IgD-negative memory B cell (primary cell): ENCODE results near the gene TRA2A. TPM values are rescaled to one million over a fixed set of nuclear protein-coding genes. Genes with fewer than 3 reads are reported as not detected.

ENCODE experiments used
- H3K27ac Mint-ChIP-seq, 3 donors: one replicate each; pipeline ENCODE4 v1.8.0; 2020 to 2022; ENCODE audit warnings: mild to moderate bottlenecking in 3 of 3, mixed read lengths in 3 of 3, moderate library complexity in 1 of 3
- H3K27me3 Mint-ChIP-seq: one replicate; pipeline ENCODE4 v1.8.0; 2021; ENCODE audit warnings: mixed read lengths
- H3K36me3 Mint-ChIP-seq: one replicate; pipeline ENCODE4 v1.8.0; 2020; ENCODE audit warnings: mild to moderate bottlenecking, mixed read lengths
- H3K4me1 Mint-ChIP-seq, 3 donors: one replicate each; pipeline ENCODE4 v1.8.0; 2020 to 2022; ENCODE audit warnings: mixed read lengths in 3 of 3, mild to moderate bottlenecking in 1 of 3
- H3K4me3 Mint-ChIP-seq, 4 donors: one replicate each; pipeline ENCODE4 v1.8.0; 2020 to 2022; ENCODE audit warnings: mild to moderate bottlenecking in 4 of 4, mixed read lengths in 4 of 4, moderate library complexity in 3 of 4
- H3K9me3 Mint-ChIP-seq, 3 donors: one replicate each; pipeline ENCODE4 v1.8.0; 2020 to 2021; ENCODE audit warnings: mixed read lengths in 3 of 3, mild to moderate bottlenecking in 1 of 3
- polyA plus RNA-seq: library from polyadenylated mRNA; unstranded; fragments of 300-500 nt; fragmentation: Illumina TruSeq; gene quantifications from one replicate; pipeline ENCODE4 v1.2.3, GENCODE V29; 2021

Gene TRA2A
- polyA plus RNA-seq = 44.0 TPM

GRCh38 chr7:23531794-23532489, at the start of gene TRA2A:
TRA2A (minus strand) TSS chr7:23531981; CDS start chr7:23531824, 157 bp downstream.
- Mint-ChIP-seq H3K36me3 (no peaks in the 10 kb centered on the region), H3K4me3 (peak within 1 kb of the TSS; percentile 99 to 100 (median 99)), H3K27me3 (no peaks in the 10 kb centered on the region), H3K9me3 (no peaks in the 10 kb centered on the region), H3K27ac (peak within 1 kb of the TSS; percentile 99 to 100 (median 100)), H3K4me1 (peaks cover 32 to 43% (median 34%) of the 10 kb centered on the region in 3 donors)

GRCh38 chr7:23570592-23571200, 38.9 kb upstream of the TRA2A start:
- Mint-ChIP-seq H3K9me3 (peaks cover 0 to 2% (median 0%) of the 10 kb centered on the region in 3 donors), H3K27ac (no peak overlapping the region), H3K27me3 (no peaks in the 10 kb centered on the region), H3K4me1 (peaks cover 0 to 2% (median 0%) of the 10 kb centered on the region in 3 donors), H3K36me3 (no peaks in the 10 kb centered on the region), H3K4me3 (peak overlapping the region in 1 of 4 donors; percentile 10)

- no peak overlapping the region for H3K4me3 Mint-ChIP-seq
- H3K36me3 Mint-ChIP-seq = no peaks in the 10 kb centered on the region
- H3K27ac Mint-ChIP-seq = no peak overlapping the region
- peaks cover 7% of the 10 kb centered on the region for H3K27me3 Mint-ChIP-seq
- H3K4me1 Mint-ChIP-seq = no peaks in the 10 kb centered on the region
- H3K9me3 Mint-ChIP-seq = no peaks in the 10 kb centered on the region
These were observed 26.5 kb upstream of the TRA2A start for GRCh38 chr7:23558303-23558702.

GRCh38 chr7:23547662-23548061, 15.9 kb upstream of the TRA2A start:
- Mint-ChIP-seq H3K4me3 (no peak overlapping the region), H3K27me3 (no peaks in the 10 kb centered on the region), H3K9me3 (no peaks in the 10 kb centered on the region), H3K27ac (no peak overlapping the region), H3K36me3 (peaks cover 2% of the 10 kb centered on the region), H3K4me1 (peaks cover 11 to 19% (median 16%) of the 10 kb centered on the region in 3 donors)

- Mint-ChIP-seq H3K4me1 (peaks cover 11 to 19% (median 16%) of the 10 kb centered on the region in 3 donors), H3K27ac (no peak overlapping the region), H3K9me3 (no peaks in the 10 kb centered on the region), H3K27me3 (no peaks in the 10 kb centered on the region), H3K36me3 (peaks cover 2% of the 10 kb centered on the region), H3K4me3 (peak overlapping the region in 1 of 4 donors; percentile 62)
These were observed 15.3 kb upstream of the TRA2A start for GRCh38 chr7:23546897-23547572.

GRCh38 chr7:23545493-23545892, 13.7 kb upstream of the TRA2A start:
- no peaks in the 10 kb centered on the region for H3K27me3 Mint-ChIP-seq
- H3K4me1 Mint-ChIP-seq = peaks cover 11 to 19% (median 16%) of the 10 kb centered on the region in 3 donors
- no peak overlapping the region for H3K27ac Mint-ChIP-seq
- peaks cover 4% of the 10 kb centered on the region for H3K36me3 Mint-ChIP-seq
- H3K9me3 Mint-ChIP-seq = no peaks in the 10 kb centered on the region
- H3K4me3 Mint-ChIP-seq = no peak overlapping the region

GRCh38 chr7:23544913-23545354, 13.2 kb upstream of the TRA2A start:
- no peak overlapping the region for H3K4me3 Mint-ChIP-seq
- H3K27me3 Mint-ChIP-seq = no peaks in the 10 kb centered on the region
- peak overlapping the region; percentile 18 to 57 (median 34) for H3K27ac Mint-ChIP-seq
- H3K4me1 Mint-ChIP-seq = peaks cover 16 to 23% (median 19%) of the 10 kb centered on the region in 3 donors
- peaks cover 4% of the 10 kb centered on the region for H3K36me3 Mint-ChIP-seq
- H3K9me3 Mint-ChIP-seq = no peaks in the 10 kb centered on the region

- no peak overlapping the region for H3K4me3 Mint-ChIP-seq
- peaks cover 1% of the 10 kb centered on the region for H3K27me3 Mint-ChIP-seq
These were observed 11.0 kb upstream of the TRA2A start for GRCh38 chr7:23542752-23543151.

GRCh38 chr7:23539494-23539907, 7.7 kb upstream of the TRA2A start:
- peaks cover 12 to 14% (median 13%) of the 10 kb centered on the region in 3 donors for H3K4me1 Mint-ChIP-seq
- H3K27me3 Mint-ChIP-seq = peaks cover 1% of the 10 kb centered on the region
- no peaks in the 10 kb centered on the region for H3K9me3 Mint-ChIP-seq
- H3K36me3 Mint-ChIP-seq = peaks cover 4% of the 10 kb centered on the region
- H3K4me3 Mint-ChIP-seq = peak overlapping the region; percentile 14 to 78 (median 44)
- H3K27ac Mint-ChIP-seq = peak overlapping the region in 2 of 3 donors; percentile 23 to 95

More at GRCh38 chr7:23542752-23543151, 11.0 kb upstream of the TRA2A start:
- peaks cover 4% of the 10 kb centered on the region for H3K36me3 Mint-ChIP-seq
- peaks cover 23 to 30% (median 29%) of the 10 kb centered on the region in 3 donors for H3K4me1 Mint-ChIP-seq
- no peak overlapping the region for H3K27ac Mint-ChIP-seq
- no peaks in the 10 kb centered on the region for H3K9me3 Mint-ChIP-seq

GRCh38 chr7:23538301-23538700, 6.5 kb upstream of the TRA2A start:
- H3K36me3 Mint-ChIP-seq = peaks cover 2% of the 10 kb centered on the region
- H3K4me1 Mint-ChIP-seq = peaks cover 11 to 13% (median 12%) of the 10 kb centered on the region in 3 donors
- no peak overlapping the region for H3K27ac Mint-ChIP-seq
- no peak overlapping the region for H3K4me3 Mint-ChIP-seq
- H3K27me3 Mint-ChIP-seq = peaks cover 1% of the 10 kb centered on the region
- H3K9me3 Mint-ChIP-seq = no peaks in the 10 kb centered on the region

GRCh38 chr7:23533238-23533604, 1.4 kb upstream of the TRA2A start:
- peak overlapping the region; percentile 89 to 100 (median 99) for H3K4me3 Mint-ChIP-seq
- peak overlapping the region in 2 of 3 donors; percentile 99 to 100 for H3K27ac Mint-ChIP-seq
- no peaks in the 10 kb centered on the region for H3K9me3 Mint-ChIP-seq
- H3K36me3 Mint-ChIP-seq = no peaks in the 10 kb centered on the region
- no peaks in the 10 kb centered on the region for H3K27me3 Mint-ChIP-seq
- peaks cover 24 to 36% (median 26%) of the 10 kb centered on the region in 3 donors for H3K4me1 Mint-ChIP-seq

GRCh38 chr7:23532490-23533237, 883 bp upstream of the TRA2A start:
- Mint-ChIP-seq H3K4me3 (peak overlapping the region; percentile 99 to 100 (median 99)), H3K27me3 (no peaks in the 10 kb centered on the region), H3K4me1 (peaks cover 26 to 36% (median 28%) of the 10 kb centered on the region in 3 donors), H3K9me3 (no peaks in the 10 kb centered on the region), H3K36me3 (no peaks in the 10 kb centered on the region), H3K27ac (peak overlapping the region; percentile 99 to 100 (median 100))

GRCh38 chr7:23531050-23531793, 559 bp downstream of the TRA2A start:
- no peaks in the 10 kb centered on the region for H3K9me3 Mint-ChIP-seq
- H3K4me3 Mint-ChIP-seq = peak overlapping the region; percentile 99 to 100 (median 99)
- peaks cover 35 to 45% (median 36%) of the 10 kb centered on the region in 3 donors for H3K4me1 Mint-ChIP-seq
- peak overlapping the region; percentile 99 to 100 (median 100) for H3K27ac Mint-ChIP-seq
- no peaks in the 10 kb centered on the region for H3K27me3 Mint-ChIP-seq
- H3K36me3 Mint-ChIP-seq = no peaks in the 10 kb centered on the region

GRCh38 chr7:23530405-23530804, 1.4 kb downstream of the TRA2A start:
- H3K27ac Mint-ChIP-seq = peak overlapping the region; percentile 99 to 100 (median 100)
- H3K4me3 Mint-ChIP-seq = peak overlapping the region; percentile 99 to 100 (median 99)
- H3K4me1 Mint-ChIP-seq = peaks cover 40 to 51% (median 42%) of the 10 kb centered on the region in 3 donors
- no peaks in the 10 kb centered on the region for H3K9me3 Mint-ChIP-seq
- H3K27me3 Mint-ChIP-seq = no peaks in the 10 kb centered on the region
- no peaks in the 10 kb centered on the region for H3K36me3 Mint-ChIP-seq
